ENCODE data around the gene ASCC2. TPM values are rescaled to one million over a fixed set of nuclear protein-coding genes. Genes with fewer than 3 reads are reported as not detected.

ASCC2 gene
- polyA plus RNA-seq, 6 donors from 2014 or later = 35.1 to 70.0 (median 42.1) TPM

GRCh38 chr22:29787371-29787980 is 50.6 kb downstream of the ASCC2 start:
- H3K27ac Mint-ChIP-seq = peak overlapping the region in 1 of 6 donors; percentile 91
- DNase-seq (no peak), ATAC-seq (ENCODE audit: low read depth in 2 of 2) (no peak)
- no peaks in the 10 kb centered on the region for H3K9me3 Mint-ChIP-seq
- peaks cover 5 to 6% (median 5%) of the 10 kb centered on the region in 3 donors for H3K4me1 Mint-ChIP-seq
- no peaks in the 10 kb centered on the region for H3K27me3 Mint-ChIP-seq
- H3K36me3 Mint-ChIP-seq = peaks cover 15 to 17% of the 10 kb centered on the region in 2 donors
- no peak overlapping the region for H3K4me3 Mint-ChIP-seq

GRCh38 chr22:29786031-29786430 is 52.0 kb downstream of the ASCC2 start:
- peak overlapping the region in 1 of 6 donors; percentile 9 for H3K27ac Mint-ChIP-seq
- H3K4me3 Mint-ChIP-seq = no peak overlapping the region
- peaks cover 0 to 3% (median 0%) of the 10 kb centered on the region in 3 donors for H3K27me3 Mint-ChIP-seq
- H3K4me1 Mint-ChIP-seq = peaks cover 5 to 6% (median 5%) of the 10 kb centered on the region in 3 donors
- DNase-seq = no peak
- H3K36me3 Mint-ChIP-seq = peaks cover 15 to 17% of the 10 kb centered on the region in 2 donors
- no peak for ATAC-seq (ENCODE audit: low read depth in 2 of 2)
- peaks cover 0 to 1% (median 0%) of the 10 kb centered on the region in 7 donors for H3K9me3 Mint-ChIP-seq

- Mint-ChIP-seq H3K4me1 (peaks cover 5 to 6% (median 5%) of the 10 kb centered on the region in 3 donors), H3K4me3 (no peak overlapping the region), H3K27ac (peak overlapping the region in 2 of 6 donors; percentile 9 to 23), H3K9me3 (peaks cover 0 to 2% (median 0%) of the 10 kb centered on the region in 7 donors), H3K27me3 (peaks cover 0 to 5% (median 0%) of the 10 kb centered on the region in 3 donors), H3K36me3 (peaks cover 11 to 15% of the 10 kb centered on the region in 2 donors)
- ATAC-seq (ENCODE audit: low read depth in 2 of 2) = no peak
- no peak for DNase-seq
These were observed 53.4 kb downstream of the ASCC2 start for GRCh38 chr22:29784451-29785361.

- Mint-ChIP-seq H3K4me1 (peaks cover 5 to 6% (median 5%) of the 10 kb centered on the region in 3 donors), H3K4me3 (peak overlapping the region in 1 of 8 donors; percentile 29), H3K27ac (no peak overlapping the region), H3K27me3 (peaks cover 0 to 5% (median 0%) of the 10 kb centered on the region in 3 donors), H3K9me3 (peaks cover 0 to 2% (median 0%) of the 10 kb centered on the region in 7 donors), H3K36me3 (no peaks in the 10 kb centered on the region)
- no peak for ATAC-seq (ENCODE audit: low read depth in 2 of 2)
- no peak for DNase-seq
These were observed 55.8 kb downstream of the ASCC2 start for GRCh38 chr22:29782061-29782845.

- Mint-ChIP-seq H3K36me3 (no peaks in the 10 kb centered on the region), H3K4me1 (peaks cover 5 to 6% (median 5%) of the 10 kb centered on the region in 3 donors), H3K27me3 (peaks cover 0 to 5% (median 0%) of the 10 kb centered on the region in 3 donors), H3K27ac (peak overlapping the region in 2 of 6 donors; percentile 26 to 29), H3K4me3 (no peak overlapping the region), H3K9me3 (peaks cover 0 to 2% (median 0%) of the 10 kb centered on the region in 7 donors)
- ATAC-seq (ENCODE audit: low read depth in 2 of 2) = no peak
- DNase-seq = no peak
These were observed 57.1 kb downstream of the ASCC2 start for GRCh38 chr22:29780748-29781676.

GRCh38 chr22:29780220-29780619 is 57.9 kb downstream of the ASCC2 start:
- DNase-seq = no peak
- Mint-ChIP-seq H3K9me3 (peaks cover 0 to 2% (median 0%) of the 10 kb centered on the region in 7 donors), H3K36me3 (no peaks in the 10 kb centered on the region), H3K27me3 (peaks cover 0 to 5% (median 0%) of the 10 kb centered on the region in 3 donors), H3K4me3 (no peak overlapping the region), H3K4me1 (peaks cover 5 to 6% (median 5%) of the 10 kb centered on the region in 3 donors), H3K27ac (no peak overlapping the region)
- ATAC-seq (ENCODE audit: low read depth in 2 of 2) = no peak

- DNase-seq (no peak), ATAC-seq (ENCODE audit: low read depth in 2 of 2) (no peak)
- Mint-ChIP-seq H3K27me3 (no peaks in the 10 kb centered on the region), H3K4me3 (no peak overlapping the region), H3K27ac (no peak overlapping the region), H3K36me3 (no peaks in the 10 kb centered on the region), H3K4me1 (peaks cover 6 to 8% (median 8%) of the 10 kb centered on the region in 3 donors), H3K9me3 (no peaks in the 10 kb centered on the region)
These were observed 64.8 kb downstream of the ASCC2 start for GRCh38 chr22:29773233-29773632.

GRCh38 chr22:29772170-29772641 is 65.9 kb downstream of the ASCC2 start:
- ATAC-seq (ENCODE audit: low read depth in 2 of 2) (no peak), DNase-seq (no peak)
- Mint-ChIP-seq H3K4me1 (peaks cover 16 to 18% (median 18%) of the 10 kb centered on the region in 3 donors), H3K4me3 (peak overlapping the region in 1 of 8 donors; percentile 8), H3K9me3 (no peaks in the 10 kb centered on the region), H3K27ac (no peak overlapping the region), H3K36me3 (no peaks in the 10 kb centered on the region), H3K27me3 (no peaks in the 10 kb centered on the region)

GRCh38 chr22:29769723-29770321 is 68.3 kb downstream of the ASCC2 start:
- Mint-ChIP-seq H3K36me3 (no peaks in the 10 kb centered on the region), H3K4me1 (peaks cover 30 to 39% (median 37%) of the 10 kb centered on the region in 3 donors), H3K27ac (no peak overlapping the region), H3K27me3 (no peaks in the 10 kb centered on the region), H3K4me3 (peak overlapping the region in 2 of 8 donors; percentile 28 to 96), H3K9me3 (no peaks in the 10 kb centered on the region)
- ATAC-seq (ENCODE audit: low read depth in 2 of 2) (no peak), DNase-seq (no peak)

- no peaks in the 10 kb centered on the region for H3K36me3 Mint-ChIP-seq
- H3K4me1 Mint-ChIP-seq = peaks cover 32 to 39% (median 37%) of the 10 kb centered on the region in 3 donors
These were observed 69.9 kb downstream of the ASCC2 start for GRCh38 chr22:29768052-29768693.

More at GRCh38 chr22:29768052-29768693, 69.9 kb downstream of the ASCC2 start:
- Mint-ChIP-seq H3K9me3 (no peaks in the 10 kb centered on the region), H3K27ac (peak overlapping the region in 2 of 6 donors; percentile 19 to 93), H3K4me3 (peak overlapping the region; percentile 95 to 100 (median 99)), H3K27me3 (no peaks in the 10 kb centered on the region)
- DNase-seq (no peak), ATAC-seq (ENCODE audit: low read depth in 2 of 2) (no peak)

Data from naive B cell (primary cell).